Common myeloid progenitor, CD34-positive (primary cell): ENCODE measurements around the gene POU2AF2.

Experiments
- CTCF ChIA-PET: fragments of 350-600 bp; sonication (Branson Sonifier 250); formaldehyde crosslinking; loops from one replicate; lab custom pipeline; 2021; ENCODE audit warnings: antibody characterized with exemption; lab: Charles Lee
- POLR2A ChIA-PET: fragments of 350-600 bp; sonication (Branson Sonifier 250); formaldehyde crosslinking; loops from one replicate; lab custom pipeline; 2021; ENCODE audit warnings: antibody characterized with exemption; lab: Charles Lee
- DNase-seq, 3 donors: peaks; one replicate each; pipeline versions ENCODE4 v3.0.0 to v3.0.0-alpha.2; 2013
- H3K27ac ChIP-seq, 2 experiments: 1 replicate in 1 of 2; 2 replicates in 1 of 2; pipeline ENCODE4 v1.7.0; 2013; ENCODE audit warnings: inconsistent platforms in 2 of 2, low read length in 2 of 2, mild to moderate bottlenecking in 2 of 2, low read depth in 1 of 2, moderate library complexity in 1 of 2; ENCODE audit not compliant: severe bottlenecking in 2 of 2, insufficient read depth in 1 of 2, poor library complexity in 1 of 2
- H3K27me3 ChIP-seq, 5 experiments: replicated peaks in 2 of 5; 1 replicate in 3 of 5; 2 replicates in 2 of 5; pipeline versions ENCODE4 v1.6.1 to v1.7.0; 2013; ENCODE audit warnings: low read length in 4 of 5, mild to moderate bottlenecking in 2 of 5, moderate library complexity in 2 of 5, inconsistent platforms in 1 of 5; ENCODE audit not compliant: insufficient read depth in 5 of 5, control insufficient read depth in 4 of 5
- H3K36me3 ChIP-seq, 4 experiments: 1 replicate in 2 of 4; 2 replicates in 2 of 4; pipeline versions ENCODE4 v1.6.1 to v1.7.0; 2013; ENCODE audit warnings: low read length in 3 of 4, control low read depth in 1 of 4, mild to moderate bottlenecking in 1 of 4; ENCODE audit not compliant: control insufficient read depth in 4 of 4, insufficient read depth in 4 of 4
- H3K4me1 ChIP-seq, 4 experiments: 1 replicate in 3 of 4; 2 replicates in 1 of 4; pipeline versions ENCODE4 v1.6.1 to v1.7.1; 2013; ENCODE audit warnings: low read length in 3 of 4, mild to moderate bottlenecking in 3 of 4, control low read depth in 1 of 4, inconsistent platforms in 1 of 4, moderate library complexity in 1 of 4; ENCODE audit not compliant: control insufficient read depth in 4 of 4, insufficient read depth in 4 of 4; ENCODE audit errors: control extremely low read depth in 1 of 4
- H3K4me3 ChIP-seq, 7 experiments: 1 replicate in 4 of 7; 2 replicates in 3 of 7; pipeline versions ENCODE4 v1.5.1 to v1.7.0; 2013; ENCODE audit warnings: mild to moderate bottlenecking in 7 of 7, low read length in 6 of 7, moderate library complexity in 6 of 7, inconsistent platforms in 2 of 7, low read depth in 2 of 7, control low read depth in 1 of 7; ENCODE audit not compliant: insufficient read depth in 4 of 7, control insufficient read depth in 1 of 7; ENCODE audit errors: extremely low read depth in 1 of 7
- H3K9me3 ChIP-seq, 5 experiments: 1 replicate in 4 of 5; 2 replicates in 1 of 5; pipeline versions ENCODE4 v1.6.1 to v1.7.1; 2013; ENCODE audit warnings: low read length in 4 of 5, mild to moderate bottlenecking in 2 of 5, inconsistent platforms in 1 of 5, low read depth in 1 of 5, moderate library complexity in 1 of 5; ENCODE audit not compliant: control insufficient read depth in 4 of 5, insufficient read depth in 2 of 5; ENCODE audit errors: control extremely low read depth in 1 of 5
- WGBS: methylation state at CpG from one replicate; pipeline ENCODE4 v1.1.5; 2013; ENCODE audit not compliant: insufficient coverage; 5-methylcytosine and 5-hydroxymethylcytosine counted together

The POU2AF2 gene

GRCh38 chr11:111230122-111230465, 15.4 kb upstream of the POU2AF2 start:
- no peak overlapping the region for H3K27ac ChIP-seq
- WGBS, result 56% methylated on average over 6 of the region's 6 CpGs
- H3K4me3 ChIP-seq, result peak overlapping the region in 5 of 7 experiments; percentile 51 to 83 (median 62)
- peaks cover 0 to 2% (median 0%) of the 10 kb centered on the region in 5 experiments for H3K27me3 ChIP-seq
- H3K36me3 ChIP-seq, result no peaks in the 10 kb centered on the region
- peaks cover 0 to 3% (median 0%) of the 10 kb centered on the region in 5 experiments for H3K9me3 ChIP-seq
- H3K4me1 ChIP-seq, result peaks cover 0 to 14% (median 12%) of the 10 kb centered on the region in 4 experiments
- POLR2A ChIA-PET, result no interaction called here
- no peak for DNase-seq
- CTCF ChIA-PET, result interaction anchor here (0.7 to 3.3 kb wide), 20 partner anchors 9 to 1029 kb away, joined by 3 to 10 read pairs (median 4); no protein-coding TSS in a partner anchor

GRCh38 chr11:111231836-111232235, 13.7 kb upstream of the POU2AF2 start:
- Histone ChIP-seq H3K4me3 (no peak overlapping the region), H3K27me3 (peaks cover 0 to 2% (median 0%) of the 10 kb centered on the region in 5 experiments), H3K4me1 (peaks cover 0 to 14% (median 12%) of the 10 kb centered on the region in 4 experiments), H3K36me3 (no peaks in the 10 kb centered on the region), H3K9me3 (peaks cover 0 to 3% (median 0%) of the 10 kb centered on the region in 5 experiments), H3K27ac (no peak overlapping the region)
- DNase-seq, result no peak
- WGBS, result 100% methylated on average over 3 of the region's 3 CpGs
- CTCF ChIA-PET, result interaction anchor here (0.7 to 3.3 kb wide), 4 partner anchors 8 to 1030 kb away, joined by 3 to 9 read pairs (median 3); no protein-coding TSS in a partner anchor
- POLR2A ChIA-PET, result no interaction called here

DNA sequence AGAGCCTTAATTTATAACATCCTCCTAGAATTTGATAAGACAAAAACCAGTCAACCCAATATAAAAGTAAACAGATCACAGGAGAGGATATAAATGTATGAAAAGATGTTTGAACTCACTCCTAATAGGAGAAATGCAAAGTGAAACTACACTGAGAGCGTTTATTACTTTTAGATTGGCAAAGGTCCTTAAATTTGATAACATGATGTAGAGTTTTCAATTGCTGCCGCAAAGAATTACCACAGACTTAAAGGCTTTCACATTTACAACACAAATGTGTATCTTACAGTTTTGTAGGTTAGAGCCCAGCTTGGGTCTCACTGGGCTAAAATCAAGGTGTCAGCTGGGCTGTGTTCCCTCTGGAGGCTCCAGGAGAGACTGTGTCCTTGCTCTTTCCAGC, 9.1 kb upstream of the POU2AF2 start:
- Histone ChIP-seq H3K27me3 (peaks cover 0 to 2% (median 0%) of the 10 kb centered on the region in 5 experiments), H3K27ac (no peak overlapping the region), H3K36me3 (no peaks in the 10 kb centered on the region), H3K9me3 (no peaks in the 10 kb centered on the region), H3K4me3 (no peak overlapping the region), H3K4me1 (no peaks in the 10 kb centered on the region)
- DNase-seq, result peak in 1 of 3 donors; percentile 7
- WGBS, result no CpG with 5 or more reads among the region's 2 CpGs
- ChIA-PET POLR2A (no interaction called here), CTCF (no interaction called here)

- no peaks in the 10 kb centered on the region for H3K36me3 ChIP-seq
- no peak overlapping the region for H3K4me3 ChIP-seq
- no peaks in the 10 kb centered on the region for H3K9me3 ChIP-seq
- H3K27me3 ChIP-seq, result peaks cover 0 to under 1% (median 0%) of the 10 kb centered on the region in 5 experiments
- ChIA-PET POLR2A (no interaction called here), CTCF (no interaction called here)
- WGBS, result no CpG with 5 or more reads among the region's 1 CpG
- no peaks in the 10 kb centered on the region for H3K4me1 ChIP-seq
- H3K27ac ChIP-seq, result no peak overlapping the region
- no peak for DNase-seq
Measured at GRCh38 chr11:111237926-111238325, 7.6 kb upstream of the POU2AF2 start.

GRCh38 chr11:111246956-111247355, 1.4 kb downstream of the POU2AF2 start:
- H3K27ac ChIP-seq, result no peak overlapping the region
- WGBS, result no CpG with 5 or more reads among the region's 1 CpG
- no peaks in the 10 kb centered on the region for H3K9me3 ChIP-seq
- no peak overlapping the region for H3K4me3 ChIP-seq
- CTCF ChIA-PET, result no interaction called here
- no peaks in the 10 kb centered on the region for H3K36me3 ChIP-seq
- no peaks in the 10 kb centered on the region for H3K27me3 ChIP-seq
- POLR2A ChIA-PET, result no interaction called here
- DNase-seq, result no peak
- H3K4me1 ChIP-seq, result no peaks in the 10 kb centered on the region

DNA sequence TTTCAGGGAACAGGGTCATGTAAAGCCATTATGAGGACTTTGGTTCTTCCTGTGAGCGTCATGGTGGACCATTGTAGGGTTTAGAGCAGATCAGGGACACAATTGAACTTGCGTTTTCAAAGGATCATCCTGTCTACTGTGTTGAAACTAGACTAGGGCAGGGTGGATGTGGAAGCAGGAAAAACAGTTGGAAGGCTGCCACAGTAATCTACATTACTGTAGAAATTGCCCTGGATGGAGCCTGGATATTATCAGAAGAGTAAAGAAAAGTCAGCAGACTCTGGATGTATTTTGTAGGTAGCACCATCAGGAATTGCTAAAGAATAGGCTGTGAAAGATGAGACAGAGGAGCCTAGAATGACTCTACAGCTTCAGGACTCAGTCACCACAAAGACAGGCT, 5.4 kb downstream of the POU2AF2 start:
- Histone ChIP-seq H3K9me3 (no peaks in the 10 kb centered on the region), H3K36me3 (no peaks in the 10 kb centered on the region), H3K27ac (no peak overlapping the region), H3K4me1 (no peaks in the 10 kb centered on the region), H3K27me3 (no peaks in the 10 kb centered on the region), H3K4me3 (no peak overlapping the region)
- 94% methylated on average over 2 of the region's 2 CpGs for WGBS
- no peak for DNase-seq
- POLR2A ChIA-PET, result no interaction called here
- CTCF ChIA-PET, result no interaction called here

- CTCF ChIA-PET, result no interaction called here
- WGBS, result 100% methylated on average over 1 of the region's 1 CpG
Measured at GRCh38 chr11:111253131-111253530, 7.6 kb downstream of the POU2AF2 start.

More at GRCh38 chr11:111253131-111253530, 7.6 kb downstream of the POU2AF2 start:
- H3K27ac ChIP-seq, result no peak overlapping the region
- no peaks in the 10 kb centered on the region for H3K36me3 ChIP-seq
- DNase-seq, result no peak
- no peaks in the 10 kb centered on the region for H3K9me3 ChIP-seq
- POLR2A ChIA-PET, result no interaction called here
- H3K4me3 ChIP-seq, result no peak overlapping the region
- H3K27me3 ChIP-seq, result no peaks in the 10 kb centered on the region
- peaks cover 0 to 4% (median 0%) of the 10 kb centered on the region in 4 experiments for H3K4me1 ChIP-seq
